Trophoblast cell (in vitro differentiated cells and primary cell): ENCODE measurements around the gene TMEM229B.
A peak's percentile ranks its signal among the peaks of the same experiment; 100 is the strongest.

ENCODE experiments used
- DNase-seq, 2 donors: peaks; one replicate each; pipeline ENCODE4 v3.0.0-alpha.2; 2016
- H2AFZ ChIP-seq: 2 replicates; pipeline ENCODE4 v1.6.1; 2013; ENCODE audit warnings: low read length, moderate library complexity, mild to moderate bottlenecking; ENCODE audit not compliant: insufficient read depth, poor library complexity
- H2AK5ac ChIP-seq: 2 replicates; pipeline ENCODE4 v1.6.1; 2013; ENCODE audit warnings: mild to moderate bottlenecking, low read length
- H2BK120ac ChIP-seq: 2 replicates; pipeline ENCODE4 v1.6.1; 2013; ENCODE audit warnings: low read length, mild to moderate bottlenecking, moderate library complexity; ENCODE audit not compliant: insufficient read depth, poor library complexity
- H2BK12ac ChIP-seq: 2 replicates; pipeline ENCODE4 v1.6.1; 2013; ENCODE audit warnings: mild to moderate bottlenecking, low read length, moderate library complexity
- H2BK5ac ChIP-seq: 2 replicates; pipeline ENCODE4 v1.6.1; 2013; ENCODE audit warnings: low read length, low read depth, moderate library complexity, mild to moderate bottlenecking; ENCODE audit not compliant: poor library complexity
- H3K14ac ChIP-seq: 2 replicates; pipeline ENCODE4 v1.6.1; 2013; ENCODE audit warnings: mild to moderate bottlenecking, low read length
- H3K18ac ChIP-seq: 2 replicates; pipeline ENCODE4 v1.6.1; 2013; ENCODE audit warnings: mild to moderate bottlenecking, low read length
- H3K23ac ChIP-seq: 2 replicates; pipeline ENCODE4 v1.6.1; 2013; ENCODE audit warnings: low read length
- H3K27ac ChIP-seq: 2 replicates; pipeline ENCODE4 v1.5.1; 2013; ENCODE audit warnings: low read depth, mild to moderate bottlenecking, inconsistent platforms, low read length, moderate library complexity
- H3K27me3 ChIP-seq: 2 replicates; pipeline ENCODE4 v1.6.1; 2013; ENCODE audit warnings: inconsistent platforms, mild to moderate bottlenecking, low read length, moderate library complexity; ENCODE audit not compliant: insufficient read depth
- H3K36me3 ChIP-seq, 2 experiments: 1 replicate in 1 of 2; 2 replicates in 1 of 2; pipeline ENCODE4 v1.6.1; 2013; ENCODE audit warnings: low read length in 2 of 2, mild to moderate bottlenecking in 2 of 2, moderate library complexity in 1 of 2; ENCODE audit not compliant: insufficient read depth in 2 of 2, control insufficient read depth in 1 of 2
- H3K4ac ChIP-seq: 2 replicates; pipeline ENCODE4 v1.6.1; 2013; ENCODE audit warnings: low read depth, mild to moderate bottlenecking, low read length, moderate library complexity
- H3K4me1 ChIP-seq, 2 experiments: 1 replicate in 1 of 2; 2 replicates in 1 of 2; pipeline ENCODE4 v1.6.1; 2013; ENCODE audit warnings: low read length in 2 of 2, mild to moderate bottlenecking in 2 of 2, moderate library complexity in 1 of 2; ENCODE audit not compliant: insufficient read depth in 2 of 2, control insufficient read depth in 1 of 2
- H3K4me2 ChIP-seq: 2 replicates; pipeline ENCODE4 v1.6.1; 2013; ENCODE audit warnings: inconsistent platforms, mild to moderate bottlenecking, low read length, moderate library complexity
- H3K4me3 ChIP-seq: 2 replicates; pipeline ENCODE4 v1.5.1; 2013; ENCODE audit warnings: mild to moderate bottlenecking, low read depth, low read length, inconsistent platforms
- H3K79me1 ChIP-seq: one replicate; pipeline ENCODE4 v1.6.1; 2013; ENCODE audit warnings: low read length
- H3K79me2 ChIP-seq: 2 replicates; pipeline ENCODE4 v1.6.1; 2013; ENCODE audit warnings: low read length, mild to moderate bottlenecking; ENCODE audit not compliant: control insufficient read depth, insufficient read depth, poor library complexity
- H3K9ac ChIP-seq: 2 replicates; pipeline ENCODE4 v1.6.1; 2013; ENCODE audit warnings: mild to moderate bottlenecking, low read length
- H3K9me3 ChIP-seq: 2 replicates; pipeline ENCODE4 v1.6.1; 2013; ENCODE audit warnings: low read depth, mild to moderate bottlenecking, control low read depth, inconsistent platforms, low read length; ENCODE audit not compliant: insufficient read depth
- H4K12ac ChIP-seq: 2 replicates; pipeline ENCODE4 v1.6.1; 2013; ENCODE audit warnings: low read depth, mild to moderate bottlenecking, low read length, moderate library complexity
- H4K8ac ChIP-seq: 2 replicates; pipeline ENCODE4 v1.6.1; 2013; ENCODE audit warnings: low read depth, mild to moderate bottlenecking, low read length, moderate library complexity
- H4K91ac ChIP-seq: one replicate; pipeline ENCODE4 v1.6.1; 2013; ENCODE audit warnings: low read depth, mild to moderate bottlenecking, low read length, moderate library complexity
- WGBS: extraction: QIAGEN DNeasy Blood & Tissue Kit; methylation state at CpG from one replicate; pipeline ENCODE4 v1.1.7; 2013; ENCODE audit warnings: missing lambda C conversion rate; ENCODE audit not compliant: insufficient read length, insufficient coverage; ENCODE audit errors: extremely low coverage; 5-methylcytosine and 5-hydroxymethylcytosine counted together

The TMEM229B gene

DNA sequence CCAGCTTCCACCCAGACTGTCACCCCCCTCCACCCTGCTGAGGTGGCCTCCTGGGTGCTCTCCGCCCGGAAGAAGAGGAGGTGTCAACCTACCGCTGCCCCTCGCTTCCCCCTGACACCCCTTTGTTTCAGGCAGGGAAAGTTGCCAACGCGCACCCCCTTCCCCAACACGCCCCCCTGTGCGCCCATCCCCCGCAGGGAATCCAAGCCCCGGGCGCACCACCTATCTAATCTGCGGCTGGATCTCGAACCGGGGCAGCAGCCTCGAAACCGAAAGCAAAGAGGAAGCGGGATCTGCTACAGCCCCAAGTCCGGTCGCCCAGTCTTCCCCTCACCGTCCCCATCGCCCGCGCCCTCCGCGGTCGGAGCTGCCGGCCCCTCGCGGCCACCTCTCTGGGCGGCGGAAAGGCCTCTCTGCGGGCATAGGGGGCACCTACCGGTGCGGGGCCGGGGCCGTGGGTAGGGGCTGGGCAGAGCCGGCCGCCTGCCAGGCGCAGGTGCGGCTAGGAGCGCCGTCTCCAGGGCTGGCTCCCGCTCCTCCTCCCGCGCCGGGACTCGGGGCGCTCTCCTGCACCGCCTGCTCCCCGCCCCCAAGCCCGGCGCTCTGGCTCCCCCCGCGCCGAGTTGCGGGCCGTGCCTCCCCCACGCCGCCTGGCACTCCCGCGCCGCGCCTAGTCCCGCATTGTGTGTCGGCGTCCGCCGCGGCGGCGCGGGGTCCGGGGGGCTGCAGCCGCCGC is 26.3 kb upstream of the TMEM229B start:
- Histone ChIP-seq H2BK120ac (no peak overlapping the region), H3K4me1 (peaks cover 4 to 11% of the 10 kb centered on the region in 2 experiments), H2AK5ac (no peak overlapping the region), H3K4me3 (peak overlapping the region; percentile 72), H2AFZ (no peak overlapping the region), H3K23ac (no peak overlapping the region), H4K91ac (no peak overlapping the region), H3K79me2 (no peaks in the 10 kb centered on the region), H3K9ac (no peak overlapping the region), H3K79me1 (no peaks in the 10 kb centered on the region), H3K36me3 (no peaks in the 10 kb centered on the region), H3K27me3 (peaks cover 29% of the 10 kb centered on the region), H4K8ac (no peak overlapping the region), H4K12ac (no peak overlapping the region), H3K4me2 (peak overlapping the region; percentile 82), H3K18ac (no peak overlapping the region), H3K4ac (no peak overlapping the region), H3K27ac (no peak overlapping the region), H3K9me3 (no peaks in the 10 kb centered on the region), H3K14ac (no peak overlapping the region), H2BK12ac (no peak overlapping the region), H2BK5ac (no peak overlapping the region)
- peak in 1 of 2 donors; percentile 46 for DNase-seq
- no CpG with 5 or more reads among the region's 75 CpGs for WGBS

DNA sequence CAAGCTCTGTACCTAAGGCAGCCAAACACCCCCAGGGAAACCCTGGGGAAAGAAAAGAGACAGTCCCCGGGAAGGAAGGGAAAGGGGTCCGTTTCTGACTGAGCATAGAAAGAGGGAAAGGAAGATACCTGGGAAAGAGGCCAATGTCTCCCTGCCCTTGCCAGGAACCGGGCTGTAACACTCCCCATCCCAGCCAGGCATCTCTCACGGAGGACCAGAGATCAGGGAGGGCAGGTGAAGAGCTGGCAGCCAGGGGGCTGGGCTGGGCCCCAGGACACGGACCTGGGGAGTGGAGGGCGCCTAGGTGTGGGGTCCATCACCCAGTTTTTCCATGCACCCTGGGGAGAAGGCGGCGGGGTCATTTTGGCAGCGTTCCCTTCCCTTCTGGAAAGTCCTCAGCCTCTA is 25.7 kb upstream of the TMEM229B start:
- Histone ChIP-seq H3K4me3 (no peak overlapping the region), H3K4ac (no peak overlapping the region), H4K91ac (no peak overlapping the region), H3K23ac (no peak overlapping the region), H3K4me1 (peaks cover 4 to 11% of the 10 kb centered on the region in 2 experiments), H3K14ac (no peak overlapping the region), H3K9ac (no peak overlapping the region), H4K12ac (no peak overlapping the region), H2BK120ac (no peak overlapping the region), H2AFZ (no peak overlapping the region), H3K18ac (no peak overlapping the region), H2AK5ac (no peak overlapping the region), H3K79me2 (no peaks in the 10 kb centered on the region), H4K8ac (no peak overlapping the region), H3K36me3 (no peaks in the 10 kb centered on the region), H2BK5ac (no peak overlapping the region), H2BK12ac (no peak overlapping the region), H3K4me2 (no peak overlapping the region), H3K9me3 (no peaks in the 10 kb centered on the region), H3K27me3 (peaks cover 29% of the 10 kb centered on the region), H3K79me1 (no peaks in the 10 kb centered on the region), H3K27ac (no peak overlapping the region)
- no CpG with 5 or more reads among the region's 9 CpGs for WGBS
- no peak for DNase-seq

DNA sequence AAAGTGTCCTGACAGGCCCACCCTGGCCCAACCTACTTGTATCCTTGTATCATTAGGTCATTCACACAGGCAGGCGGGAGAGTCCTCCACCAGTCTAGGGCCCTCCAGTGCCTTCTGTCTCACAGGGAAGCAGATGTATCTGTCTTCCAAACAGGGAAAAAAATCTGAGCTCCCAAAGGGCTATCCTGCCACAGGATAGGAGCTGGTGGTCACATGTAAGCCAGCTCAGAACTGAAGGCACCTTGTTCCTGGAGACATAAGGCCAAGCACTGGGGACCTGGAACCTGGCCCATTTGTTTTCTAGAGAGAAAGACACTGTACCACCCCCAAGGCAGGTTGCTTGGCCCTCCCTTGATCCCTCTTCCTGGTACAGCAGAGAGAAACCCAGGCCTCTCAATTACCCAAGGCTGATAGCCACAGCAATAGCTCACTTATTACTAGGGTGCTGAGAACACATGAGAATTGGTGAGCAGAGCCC is 25.1 kb upstream of the TMEM229B start:
- H3K9me3 ChIP-seq: no peaks in the 10 kb centered on the region
- H2AK5ac ChIP-seq: no peak overlapping the region
- H2BK12ac ChIP-seq: no peak overlapping the region
- H3K4me2 ChIP-seq: no peak overlapping the region
- peaks cover 4 to 11% of the 10 kb centered on the region in 2 experiments for H3K4me1 ChIP-seq
- H4K8ac ChIP-seq: no peak overlapping the region
- peaks cover 29% of the 10 kb centered on the region for H3K27me3 ChIP-seq
- H2BK5ac ChIP-seq: no peak overlapping the region
- H2AFZ ChIP-seq: no peak overlapping the region
- H4K91ac ChIP-seq: no peak overlapping the region
- no CpG with 5 or more reads among the region's 1 CpG for whole genome bisulfite sequencing
- H4K12ac ChIP-seq: no peak overlapping the region
- no peak overlapping the region for H3K27ac ChIP-seq
- H3K23ac ChIP-seq: no peak overlapping the region
- H3K79me2 ChIP-seq: no peaks in the 10 kb centered on the region
- H3K36me3 ChIP-seq: no peaks in the 10 kb centered on the region
- H3K79me1 ChIP-seq: no peaks in the 10 kb centered on the region
- H3K9ac ChIP-seq: no peak overlapping the region
- H3K4ac ChIP-seq: no peak overlapping the region
- DNase-seq: no peak
- no peak overlapping the region for H3K14ac ChIP-seq
- no peak overlapping the region for H3K18ac ChIP-seq
- H2BK120ac ChIP-seq: no peak overlapping the region
- H3K4me3 ChIP-seq: no peak overlapping the region

DNA sequence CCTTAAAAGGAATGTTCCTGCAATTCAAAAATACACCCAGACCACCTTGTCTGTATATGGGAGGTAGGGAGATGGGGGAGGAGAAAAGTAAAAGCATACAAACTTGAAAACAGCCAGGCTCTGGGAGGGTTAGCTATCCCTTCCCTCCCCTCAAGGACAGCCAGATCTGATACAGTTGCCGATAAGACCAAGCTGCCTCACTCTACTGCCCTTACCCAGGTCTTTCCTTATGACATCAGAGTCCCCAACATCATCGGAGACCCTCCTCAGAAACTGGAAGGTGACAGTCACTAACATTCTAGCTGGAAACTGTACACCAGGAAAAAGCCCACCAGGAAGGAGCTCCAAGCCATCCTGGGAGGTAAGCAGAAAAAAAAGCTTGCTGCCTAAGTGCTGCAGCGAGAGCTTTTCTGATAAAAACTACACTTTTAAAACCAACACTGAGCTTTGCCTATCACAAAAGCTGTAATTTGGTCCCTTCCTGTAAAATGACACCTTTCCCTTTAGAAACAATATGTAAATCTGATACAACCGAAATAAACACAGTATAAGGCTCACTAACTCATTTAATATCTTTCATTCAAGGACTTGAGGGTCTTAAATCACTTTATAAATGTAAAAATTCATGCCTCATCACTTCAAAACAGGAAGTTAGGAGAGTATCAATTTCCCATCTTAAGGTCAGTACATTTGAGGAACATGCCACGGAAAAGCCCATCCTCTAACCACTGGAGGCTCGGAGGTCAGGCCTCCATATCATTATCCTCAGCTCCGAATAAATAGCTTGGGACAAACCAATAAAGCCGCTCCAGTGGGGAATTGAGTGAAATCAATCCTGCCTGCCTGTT is 24.2 kb upstream of the TMEM229B start:
- Histone ChIP-seq H2BK120ac (no peak overlapping the region), H3K4me3 (no peak overlapping the region), H3K79me1 (no peaks in the 10 kb centered on the region), H2BK5ac (no peak overlapping the region), H3K27ac (no peak overlapping the region), H3K4me1 (peaks cover 4 to 11% of the 10 kb centered on the region in 2 experiments), H3K9ac (no peak overlapping the region), H4K8ac (no peak overlapping the region), H2AK5ac (no peak overlapping the region), H3K14ac (no peak overlapping the region), H2AFZ (no peak overlapping the region), H2BK12ac (no peak overlapping the region), H3K9me3 (no peaks in the 10 kb centered on the region), H3K4me2 (no peak overlapping the region), H3K23ac (no peak overlapping the region), H3K4ac (no peak overlapping the region), H4K12ac (no peak overlapping the region), H3K36me3 (no peaks in the 10 kb centered on the region), H3K27me3 (peaks cover 29% of the 10 kb centered on the region), H4K91ac (no peak overlapping the region), H3K79me2 (no peaks in the 10 kb centered on the region), H3K18ac (no peak overlapping the region)
- WGBS: no CpG with 5 or more reads among the region's 8 CpGs
- no peak for DNase-seq
